Measurements from ENCODE around the gene SVIL.
A peak's percentile ranks its signal among the peaks of the same experiment; 100 is the strongest.

SVIL gene

GRCh38 chr10:29643771-29644501, 9.2 kb upstream of the SVIL start:
- Histone ChIP-seq H3K4me3 (peak overlapping the region; percentile 8), H3K27ac (peak overlapping the region; percentile 83 to 85)
- TF ChIP-seq CTCF (IDR thresholded peaks at IDR 0.05): no peak
- DNase-seq (ENCODE audit: low spot score): no peak

- peak overlapping the region; percentile 83 to 85 for H3K27ac ChIP-seq
- TF ChIP-seq CTCF (IDR thresholded peaks at IDR 0.05): no peak
- DNase-seq (ENCODE audit: low spot score): no peak
- peak overlapping the region; percentile 3 for H3K4me3 ChIP-seq
Observed at GRCh38 chr10:29642990-29643389, 8.2 kb upstream of the SVIL start.

GRCh38 chr10:29637537-29637936, 2.8 kb upstream of the SVIL start:
- no peak overlapping the region for H3K27ac ChIP-seq
- TF ChIP-seq CTCF (IDR thresholded peaks at IDR 0.05): no peak
- no peak overlapping the region for H3K4me3 ChIP-seq
- no peak for DNase-seq (ENCODE audit: low spot score)

GRCh38 chr10:29636178-29636577, 1.4 kb upstream of the SVIL start:
- no peak overlapping the region for H3K4me3 ChIP-seq
- TF ChIP-seq CTCF (IDR thresholded peaks at IDR 0.05): no peak
- DNase-seq (ENCODE audit: low spot score): no peak
- H3K27ac ChIP-seq: peak overlapping the region; percentile 77 to 80

GRCh38 chr10:29635711-29636144, 957 bp upstream of the SVIL start:
- Histone ChIP-seq H3K4me3 (peak overlapping the region; percentile 12), H3K27ac (peak overlapping the region; percentile 77 to 80)
- no peak for TF ChIP-seq CTCF (IDR thresholded peaks at IDR 0.05)
- DNase-seq (ENCODE audit: low spot score): no peak

GRCh38 chr10:29634105-29634504, 666 bp downstream of the SVIL start:
- Histone ChIP-seq H3K27ac (peak overlapping the region; percentile 77 to 88), H3K4me3 (peak overlapping the region; percentile 66)
- no peak for DNase-seq (ENCODE audit: low spot score)
- TF ChIP-seq CTCF (IDR thresholded peaks at IDR 0.05): no peak

GRCh38 chr10:29631049-29631339, 3.8 kb downstream of the SVIL start:
- no peak for DNase-seq (ENCODE audit: low spot score)
- H3K4me3 ChIP-seq: peak overlapping the region; percentile 66

More at GRCh38 chr10:29631049-29631339, 3.8 kb downstream of the SVIL start:
- TF ChIP-seq CTCF (IDR thresholded peaks at IDR 0.05): no peak
- H3K27ac ChIP-seq: peak overlapping the region; percentile 66 to 77

Measured in coronary artery (tissue), 2 donors.